SK-N-SH (cell line): ENCODE results near the gene KHDC1. TPM values are rescaled to one million over a fixed set of nuclear protein-coding genes. Genes with fewer than 3 reads are reported as not detected.
"Not testable (repeated sequence)": the region's sequence is repeated elsewhere in the genome, so short reads cannot be mapped to it uniquely, and the experiment has no call there.

Experiments
- CTCF ChIA-PET: fragments of 300-600, 350-600 bp; formaldehyde crosslinking; extraction: SDS; loops from one replicate; lab custom pipeline; 2021; lab: Yijun Ruan, JAX
- POLR2A ChIA-PET: fragments of 350-600 bp; sonication (Branson Sonifier 250); formaldehyde crosslinking; extraction: SDS; loops from one replicate; lab custom pipeline; 2020; ENCODE audit warnings: antibody characterized with exemption, inconsistent platforms; lab: Yijun Ruan, JAX
- DNase-seq: peaks from one replicate; pipeline ENCODE4 v3.0.0; 2012
- H2AFZ ChIP-seq: fragments of 200-600 bp; sonication (generic); 2 replicates; pipeline ENCODE4 v1.8.1; 2016; ENCODE audit warnings: antibody characterized with exemption, mild to moderate bottlenecking, low read depth
- H3F3A ChIP-seq: fragments of 200-600 bp; sonication (generic); replicated peaks from 2 replicates; pipeline ENCODE3; 2016; ENCODE audit warnings: antibody characterized with exemption, mild to moderate bottlenecking; ENCODE audit not compliant: insufficient read depth
- H3K27ac ChIP-seq, 2 experiments: fragments of 200-500 bp in 1 of 2; fragments of 200-600 bp in 1 of 2; sonication (Bioruptor generic) in 1 of 2; sonication (generic), shearing (Covaris generic) in 1 of 2; 2 replicates each; pipeline versions ENCODE4 v1.5.1 to v1.6.1; 2014 to 2016; ENCODE audit warnings: low read depth in 2 of 2, inconsistent platforms in 1 of 2, low read length in 1 of 2, mild to moderate bottlenecking in 1 of 2, mixed read lengths in 1 of 2
- H3K27me3 ChIP-seq: fragments of 200-600 bp; sonication (generic), shearing (Covaris generic); 2 replicates; pipeline ENCODE4 v1.6.1; 2016; ENCODE audit warnings: mixed run types; ENCODE audit not compliant: insufficient read depth
- H3K36me3 ChIP-seq, 2 experiments: fragments of 200-500 bp in 1 of 2; fragments of 200-600 bp in 1 of 2; sonication (Bioruptor generic) in 1 of 2; sonication (generic) in 1 of 2; replicated peaks in 1 of 2; 2 replicates each; pipeline versions ENCODE3 to v1.5.1; 2014 to 2016; ENCODE audit warnings: low read length in 1 of 2, mild to moderate bottlenecking in 1 of 2; ENCODE audit not compliant: insufficient read depth in 2 of 2, control insufficient read depth in 1 of 2
- H3K4me1 ChIP-seq, 2 experiments: fragments of 200-500 bp in 1 of 2; fragments of 200-600 bp in 1 of 2; sonication (Bioruptor generic) in 1 of 2; sonication (generic), shearing (Covaris generic) in 1 of 2; 2 replicates each; pipeline versions ENCODE4 v1.5.1 to v1.6.1; 2014 to 2016; ENCODE audit warnings: low read depth in 1 of 2, low read length in 1 of 2, mixed run types in 1 of 2; ENCODE audit not compliant: insufficient read depth in 2 of 2, control insufficient read depth in 1 of 2
- H3K4me2 ChIP-seq: fragments of 200-600 bp; sonication (generic), shearing (Covaris generic); 2 replicates; pipeline ENCODE4 v1.6.1; 2017; ENCODE audit warnings: mixed run types
- H3K4me3 ChIP-seq, 2 experiments: fragments of 200-500 bp in 1 of 2; fragments of 200-600 bp in 1 of 2; sonication (Bioruptor generic) in 1 of 2; sonication (generic), shearing (Covaris generic) in 1 of 2; 2 replicates each; pipeline versions ENCODE4 v1.5.1 to v1.8.1; 2014 to 2016; ENCODE audit warnings: low read depth in 2 of 2, inconsistent platforms in 1 of 2, low read length in 1 of 2, mild to moderate bottlenecking in 1 of 2, mixed read lengths in 1 of 2, moderate library complexity in 1 of 2
- H3K79me2 ChIP-seq: fragments of 200-600 bp; sonication (generic); 2 replicates; pipeline ENCODE4 v1.8.1; 2017; ENCODE audit warnings: mild to moderate bottlenecking; ENCODE audit not compliant: insufficient read depth
- H3K9ac ChIP-seq: fragments of 200-600 bp; sonication (generic); 2 replicates; pipeline ENCODE4 v1.6.1; 2017; ENCODE audit warnings: mixed run types
- H3K9me2 ChIP-seq: fragments of 200-600 bp; sonication (generic); 2 replicates; pipeline ENCODE4 v1.6.1; 2017; ENCODE audit warnings: mixed run types
- H3K9me3 ChIP-seq: fragments of 200-600 bp; sonication (generic); 2 replicates; pipeline ENCODE4 v1.6.1; 2017; ENCODE audit warnings: mixed run types, mild to moderate bottlenecking, moderate library complexity
- H4K20me1 ChIP-seq: fragments of 200-600 bp; sonication (generic); 2 replicates; pipeline ENCODE4 v1.6.1; 2017; ENCODE audit warnings: mild to moderate bottlenecking, mixed run types; ENCODE audit not compliant: insufficient read depth
- CHD2 ChIP-seq: fragments of 150-350 bp; IDR thresholded peaks from 2 replicates; pipeline ENCODE4 v1.6.1; 2018; ENCODE audit warnings: low read length; ENCODE audit not compliant: partially characterized antibody
- CTCF ChIP-seq: fragments of 200-600 bp; sonication (generic); IDR thresholded peaks from 2 replicates; pipeline ENCODE4 v1.6.1; 2017; ENCODE audit warnings: antibody characterized with exemption, mild to moderate bottlenecking, moderate library complexity
- FOSL2 ChIP-seq: IDR thresholded peaks from 2 replicates; pipeline ENCODE4 v1.4.0; 2012; ENCODE audit warnings: low read depth, mild to moderate bottlenecking, moderate library complexity, borderline replicate concordance
- FOXJ3 ChIP-seq: sonication (generic); formaldehyde crosslinking; IDR thresholded peaks from 2 replicates; pipeline ENCODE4 v1.5.1; 2020; ENCODE audit warnings: mild to moderate bottlenecking, missing genetic modification reagents
- FOXM1 ChIP-seq: IDR thresholded peaks from 2 replicates; pipeline ENCODE4 v1.4.0; 2012; ENCODE audit warnings: low read depth, mild to moderate bottlenecking
- GABPA ChIP-seq: IDR thresholded peaks from 2 replicates; pipeline ENCODE4 v1.4.0; 2012; ENCODE audit warnings: low read depth, mild to moderate bottlenecking
- IRF3 ChIP-seq: fragments of 150-350 bp; IDR thresholded peaks from 2 replicates; pipeline ENCODE4 v1.6.1; 2016; ENCODE audit warnings: mild to moderate bottlenecking, low read depth, low read length
- MXI1 ChIP-seq: IDR thresholded peaks from 2 replicates; pipeline ENCODE4 v1.6.1; 2012; ENCODE audit warnings: mild to moderate bottlenecking, low read depth, low read length, improper control_type of control experiment
- NFIC ChIP-seq: IDR thresholded peaks from 2 replicates; pipeline ENCODE4 v1.4.0; 2012; ENCODE audit warnings: borderline replicate concordance
- NRF1 ChIP-seq: IDR thresholded peaks from 2 replicates; pipeline ENCODE4 v1.6.1; 2012; ENCODE audit warnings: low read depth, mild to moderate bottlenecking, low read length
- POLR2AphosphoS5 ChIP-seq: IDR thresholded peaks from 2 replicates; pipeline ENCODE4 v1.6.1; 2012; ENCODE audit warnings: low read depth, low read length
- RAD21 ChIP-seq: IDR thresholded peaks from 2 replicates; pipeline ENCODE4 v1.6.1; 2012; ENCODE audit warnings: mild to moderate bottlenecking, low read length
- SIN3A ChIP-seq: IDR thresholded peaks from 2 replicates; pipeline ENCODE4 v1.6.1; 2012; ENCODE audit warnings: low read depth, mild to moderate bottlenecking, low read length, moderate library complexity, borderline replicate concordance
- TAF1 ChIP-seq: IDR thresholded peaks from 2 replicates; pipeline ENCODE4 v1.6.1; 2012; ENCODE audit warnings: low read depth, mild to moderate bottlenecking, low read length, moderate library complexity, borderline replicate concordance
- WGBS: methylation state at CpG from one replicate; pipeline ENCODE4 v1.1.6; 2017; ENCODE audit warnings: low lambda C conversion rate; 5-methylcytosine and 5-hydroxymethylcytosine counted together
- polyA plus RNA-seq, 3 experiments: library from polyadenylated mRNA; depleted of rRNA; stranded (reverse); fragments of >200 nt; gene quantifications; 2 replicates each; pipeline ENCODE4 v1.2.3, GENCODE V29; 2012
- TF ChIP-seq, protein P1 (sequence below): IDR thresholded peaks from 2 replicates; pipeline ENCODE4; 2012
- TF ChIP-seq, protein P2 (sequence below): IDR thresholded peaks from 2 replicates; pipeline ENCODE4 v1.4.0; 2012; ENCODE audit warnings: low read depth, borderline replicate concordance
- TF ChIP-seq, protein P3 (sequence below): IDR thresholded peaks from 2 replicates; pipeline ENCODE4 v1.4.0; 2012; ENCODE audit warnings: low read depth, borderline replicate concordance

The KHDC1 gene
- polyA plus RNA-seq, 1 of the 3 experiments (the other 2 are of a cell fraction) = 6.0 TPM

DNA sequence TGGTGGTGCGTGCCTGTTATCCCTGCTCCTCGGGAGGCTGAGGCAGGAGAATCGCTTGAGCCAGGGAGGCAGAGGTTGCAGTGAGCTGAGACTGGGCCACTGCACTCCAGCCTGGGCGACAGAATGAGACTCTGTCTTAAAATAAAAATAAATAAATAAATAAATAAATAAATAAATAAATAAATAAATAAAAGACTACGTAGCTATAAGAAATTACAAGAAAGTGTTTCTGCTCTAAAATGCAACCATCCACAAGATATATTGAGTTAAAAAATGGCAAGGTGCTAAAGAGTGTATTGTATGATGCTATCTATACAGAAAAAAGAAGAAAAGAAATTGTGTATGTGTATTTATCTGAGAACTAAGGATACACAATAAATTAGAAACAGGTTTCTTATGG lies 8.7 kb downstream of the KHDC1 start:
- H3K79me2 ChIP-seq, H3F3A ChIP-seq, H3K9me2 ChIP-seq, H3K36me3 ChIP-seq, H3K27ac ChIP-seq, H3K9ac ChIP-seq, H2AFZ ChIP-seq, H3K4me2 ChIP-seq, H3K9me3 ChIP-seq, H4K20me1 ChIP-seq, H3K4me3 ChIP-seq, H3K27me3 ChIP-seq, POLR2A ChIA-PET, CTCF ChIA-PET, H3K4me1 ChIP-seq, DNase-seq: not testable (repeated sequence)
- 88% methylated on average over 5 of the region's 5 CpGs for WGBS

GRCh38 chr6:73252703-73253102 lies 10.3 kb downstream of the KHDC1 start:
- no peak for DNase-seq
- Histone ChIP-seq H3K4me3 (no peak overlapping the region), H3K36me3 (no peaks in the 10 kb centered on the region), H2AFZ (no peak overlapping the region), H3K79me2 (no peaks in the 10 kb centered on the region), H4K20me1 (no peaks in the 10 kb centered on the region), H3K9ac (no peak overlapping the region), H3F3A (no peaks in the 10 kb centered on the region), H3K4me1 (no peaks in the 10 kb centered on the region), H3K9me3 (no peaks in the 10 kb centered on the region), H3K27ac (no peak overlapping the region), H3K9me2 (no peaks in the 10 kb centered on the region), H3K4me2 (no peak overlapping the region), H3K27me3 (no peaks in the 10 kb centered on the region)
- CTCF ChIA-PET = interaction anchor here (1.0 kb wide), 1 partner anchor 74 kb away, joined by 3 read pairs; no protein-coding TSS in a partner anchor
- 90% methylated on average over 2 of the region's 2 CpGs for WGBS
- no peak for TF ChIP-seq TAF1
- TF ChIP-seq, protein P1, sequence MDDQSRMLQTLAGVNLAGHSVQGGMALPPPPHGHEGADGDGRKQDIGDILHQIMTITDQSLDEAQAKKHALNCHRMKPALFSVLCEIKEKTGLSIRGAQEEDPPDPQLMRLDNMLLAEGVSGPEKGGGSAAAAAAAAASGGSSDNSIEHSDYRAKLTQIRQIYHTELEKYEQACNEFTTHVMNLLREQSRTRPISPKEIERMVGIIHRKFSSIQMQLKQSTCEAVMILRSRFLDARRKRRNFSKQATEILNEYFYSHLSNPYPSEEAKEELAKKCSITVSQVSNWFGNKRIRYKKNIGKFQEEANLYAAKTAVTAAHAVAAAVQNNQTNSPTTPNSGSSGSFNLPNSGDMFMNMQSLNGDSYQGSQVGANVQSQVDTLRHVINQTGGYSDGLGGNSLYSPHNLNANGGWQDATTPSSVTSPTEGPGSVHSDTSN = no peak
- TF ChIP-seq MXI1 = no peak
- no peak for TF ChIP-seq RAD21
- TF ChIP-seq CTCF = no peak
- TF ChIP-seq, protein P2, sequence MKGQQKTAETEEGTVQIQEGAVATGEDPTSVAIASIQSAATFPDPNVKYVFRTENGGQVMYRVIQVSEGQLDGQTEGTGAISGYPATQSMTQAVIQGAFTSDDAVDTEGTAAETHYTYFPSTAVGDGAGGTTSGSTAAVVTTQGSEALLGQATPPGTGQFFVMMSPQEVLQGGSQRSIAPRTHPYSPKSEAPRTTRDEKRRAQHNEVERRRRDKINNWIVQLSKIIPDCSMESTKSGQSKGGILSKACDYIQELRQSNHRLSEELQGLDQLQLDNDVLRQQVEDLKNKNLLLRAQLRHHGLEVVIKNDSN = no peak
- TF ChIP-seq, protein P3, sequence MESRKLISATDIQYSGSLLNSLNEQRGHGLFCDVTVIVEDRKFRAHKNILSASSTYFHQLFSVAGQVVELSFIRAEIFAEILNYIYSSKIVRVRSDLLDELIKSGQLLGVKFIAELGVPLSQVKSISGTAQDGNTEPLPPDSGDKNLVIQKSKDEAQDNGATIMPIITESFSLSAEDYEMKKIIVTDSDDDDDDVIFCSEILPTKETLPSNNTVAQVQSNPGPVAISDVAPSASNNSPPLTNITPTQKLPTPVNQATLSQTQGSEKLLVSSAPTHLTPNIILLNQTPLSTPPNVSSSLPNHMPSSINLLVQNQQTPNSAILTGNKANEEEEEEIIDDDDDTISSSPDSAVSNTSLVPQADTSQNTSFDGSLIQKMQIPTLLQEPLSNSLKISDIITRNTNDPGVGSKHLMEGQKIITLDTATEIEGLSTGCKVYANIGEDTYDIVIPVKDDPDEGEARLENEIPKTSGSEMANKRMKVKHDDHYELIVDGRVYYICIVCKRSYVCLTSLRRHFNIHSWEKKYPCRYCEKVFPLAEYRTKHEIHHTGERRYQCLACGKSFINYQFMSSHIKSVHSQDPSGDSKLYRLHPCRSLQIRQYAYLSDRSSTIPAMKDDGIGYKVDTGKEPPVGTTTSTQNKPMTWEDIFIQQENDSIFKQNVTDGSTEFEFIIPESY = no peak
- TF ChIP-seq IRF3 = no peak
- no peak for TF ChIP-seq FOXJ3 (CRISPR knock-in tag)
- no peak for TF ChIP-seq NRF1
- no peak for TF ChIP-seq CHD2
- TF ChIP-seq FOXM1 = no peak
- no peak for TF ChIP-seq FOSL2
- no peak for TF ChIP-seq SIN3A
- TF ChIP-seq POLR2AphosphoS5 = no peak
- no peak for TF ChIP-seq NFIC
- no peak for TF ChIP-seq GABPA
- POLR2A ChIA-PET = no interaction called here
